Gastroesophageal sphincter (tissue), 3 donors: Measurements from ENCODE around the gene RAD51B.

Source experiments
- EP300 ChIP-seq: sonication (generic); formaldehyde crosslinking; IDR thresholded peaks from one replicate; pipeline ENCODE4 v1.6.1; 2017; ENCODE audit warnings: antibody characterized with exemption, mild to moderate bottlenecking
- POLR2A ChIP-seq, 2 donors: fragments of 450-650 bp; IDR thresholded peaks; one replicate each; pipeline ENCODE4 v1.6.1; 2017; ENCODE audit warnings: antibody characterized with exemption in 2 of 2, mild to moderate bottlenecking in 2 of 2, moderate library complexity in 1 of 2
- POLR2AphosphoS5 ChIP-seq: sonication (generic); formaldehyde crosslinking; IDR thresholded peaks from one replicate; pipeline ENCODE4 v1.6.1; 2017; ENCODE audit warnings: antibody characterized with exemption
- TF ChIP-seq, protein P1 (sequence below), 4 experiments: fragments of 200-600 bp in 2 of 4; fragments of 450-650 bp in 2 of 4; sonication (generic) in 1 of 4; IDR thresholded peaks; one replicate each; pipeline ENCODE4 v1.5.1; 2017 to 2019; ENCODE audit warnings: antibody characterized with exemption in 4 of 4, mild to moderate bottlenecking in 2 of 4, moderate library complexity in 2 of 4

- TF ChIP-seq POLR2A (IDR thresholded peaks at IDR 0.05) = no peak
- TF ChIP-seq, protein P1, sequence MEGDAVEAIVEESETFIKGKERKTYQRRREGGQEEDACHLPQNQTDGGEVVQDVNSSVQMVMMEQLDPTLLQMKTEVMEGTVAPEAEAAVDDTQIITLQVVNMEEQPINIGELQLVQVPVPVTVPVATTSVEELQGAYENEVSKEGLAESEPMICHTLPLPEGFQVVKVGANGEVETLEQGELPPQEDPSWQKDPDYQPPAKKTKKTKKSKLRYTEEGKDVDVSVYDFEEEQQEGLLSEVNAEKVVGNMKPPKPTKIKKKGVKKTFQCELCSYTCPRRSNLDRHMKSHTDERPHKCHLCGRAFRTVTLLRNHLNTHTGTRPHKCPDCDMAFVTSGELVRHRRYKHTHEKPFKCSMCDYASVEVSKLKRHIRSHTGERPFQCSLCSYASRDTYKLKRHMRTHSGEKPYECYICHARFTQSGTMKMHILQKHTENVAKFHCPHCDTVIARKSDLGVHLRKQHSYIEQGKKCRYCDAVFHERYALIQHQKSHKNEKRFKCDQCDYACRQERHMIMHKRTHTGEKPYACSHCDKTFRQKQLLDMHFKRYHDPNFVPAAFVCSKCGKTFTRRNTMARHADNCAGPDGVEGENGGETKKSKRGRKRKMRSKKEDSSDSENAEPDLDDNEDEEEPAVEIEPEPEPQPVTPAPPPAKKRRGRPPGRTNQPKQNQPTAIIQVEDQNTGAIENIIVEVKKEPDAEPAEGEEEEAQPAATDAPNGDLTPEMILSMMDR (IDR thresholded peaks at IDR 0.05) = no peak
- TF ChIP-seq POLR2AphosphoS5 = no peak
- no peak for TF ChIP-seq EP300
These were observed 113.7 kb downstream of the RAD51B start for GRCh38 chr14:67933266-67933665.
